HL-60 (cell line): ENCODE measurements around the gene TBC1D22A.

Source experiments
- DNase-seq, 2 experiments: peaks; one replicate each; pipeline ENCODE4 v3.0.0-alpha.2; 2010 to 2020; ENCODE audit warnings: low read depth in 1 of 2, low spot score in 1 of 2
- H3K27ac ChIP-seq: fragments of 250-450 bp; sonication (Bioruptor Pico); replicated peaks from 2 replicates; pipeline ENCODE4 v1.5.1; 2020; ENCODE audit warnings: mild to moderate bottlenecking, moderate library complexity
- H3K27me3 ChIP-seq: fragments of 250-450 bp; sonication (Bioruptor Pico); 2 replicates; pipeline ENCODE4 v1.5.1; 2021; ENCODE audit warnings: mild to moderate bottlenecking, moderate library complexity; ENCODE audit not compliant: insufficient read depth, poor library complexity, severe bottlenecking
- H3K4me3 ChIP-seq: replicated peaks from 2 replicates; pipeline ENCODE4 v1.5.1; 2011; ENCODE audit warnings: mild to moderate bottlenecking, control low read depth, low read length; ENCODE audit not compliant: insufficient read depth
- CTCF ChIP-seq: IDR thresholded peaks from one replicate; pipeline ENCODE4 v1.5.1; 2011; ENCODE audit warnings: low read length, control low read depth, inconsistent platforms; ENCODE audit not compliant: insufficient read depth
- GABPA ChIP-seq: IDR thresholded peaks from 2 replicates; pipeline ENCODE4 v1.6.1; 2012; ENCODE audit warnings: low read depth
- POLR2AphosphoS5 ChIP-seq: IDR thresholded peaks from 2 replicates; pipeline ENCODE4 v1.6.1; 2012; ENCODE audit warnings: low read depth
- REST ChIP-seq: IDR thresholded peaks from 2 replicates; pipeline ENCODE4 v1.6.1; 2012; ENCODE audit warnings: low read depth; ENCODE audit not compliant: insufficient replicate concordance
- SPI1 ChIP-seq: IDR thresholded peaks from 2 replicates; pipeline ENCODE4 v1.6.1; 2012; ENCODE audit warnings: low read depth, mild to moderate bottlenecking, borderline replicate concordance

The TBC1D22A gene

GRCh38 chr22:47080100-47080499 lies 317.6 kb downstream of the TBC1D22A start:
- H3K27me3 ChIP-seq: no peaks in the 10 kb centered on the region
- no peak overlapping the region for H3K27ac ChIP-seq
- no peak for TF ChIP-seq SPI1
- no peak for TF ChIP-seq CTCF
- TF ChIP-seq REST: no peak
- no peak for TF ChIP-seq GABPA
- no peak for TF ChIP-seq POLR2AphosphoS5
- H3K4me3 ChIP-seq: no peak overlapping the region
- DNase-seq: no peak

- TF ChIP-seq REST: no peak
- TF ChIP-seq CTCF: no peak
- no peak for TF ChIP-seq POLR2AphosphoS5
- no peak for TF ChIP-seq GABPA
- TF ChIP-seq SPI1: no peak
- Histone ChIP-seq H3K27me3 (no peaks in the 10 kb centered on the region), H3K27ac (no peak overlapping the region), H3K4me3 (no peak overlapping the region)
- DNase-seq: no peak
These were observed 320.1 kb downstream of the TBC1D22A start for GRCh38 chr22:47082505-47082904.

- no peak overlapping the region for H3K27ac ChIP-seq
- DNase-seq: no peak
- H3K4me3 ChIP-seq: no peak overlapping the region
- no peak for TF ChIP-seq REST
- TF ChIP-seq POLR2AphosphoS5: no peak
- no peak for TF ChIP-seq SPI1
- TF ChIP-seq GABPA: no peak
- no peaks in the 10 kb centered on the region for H3K27me3 ChIP-seq
These were observed 321.0 kb downstream of the TBC1D22A start for GRCh38 chr22:47083379-47083986.

- no peak for DNase-seq
- Histone ChIP-seq H3K27ac (no peak overlapping the region), H3K27me3 (no peaks in the 10 kb centered on the region), H3K4me3 (no peak overlapping the region)
- TF ChIP-seq GABPA (no peak), REST (no peak), CTCF (no peak), SPI1 (no peak), POLR2AphosphoS5 (no peak)
These were observed 321.8 kb downstream of the TBC1D22A start for GRCh38 chr22:47084226-47084625.
